GM18499 (cell line): Measurements from ENCODE around the gene ZNF532.
"Not testable (repeated sequence)": the region's sequence is repeated elsewhere in the genome, so short reads cannot be mapped to it uniquely, and the experiment has no call there.

ENCODE experiments used
- ATAC-seq: cut with Tn5 transposase; IDR thresholded peaks from one replicate; pipeline ENCODE4 v1.9.1; 2021; ENCODE audit warnings: moderate number of reproducible peaks; ENCODE audit not compliant: insufficient read depth, unreplicated experiment

Gene ZNF532

DNA sequence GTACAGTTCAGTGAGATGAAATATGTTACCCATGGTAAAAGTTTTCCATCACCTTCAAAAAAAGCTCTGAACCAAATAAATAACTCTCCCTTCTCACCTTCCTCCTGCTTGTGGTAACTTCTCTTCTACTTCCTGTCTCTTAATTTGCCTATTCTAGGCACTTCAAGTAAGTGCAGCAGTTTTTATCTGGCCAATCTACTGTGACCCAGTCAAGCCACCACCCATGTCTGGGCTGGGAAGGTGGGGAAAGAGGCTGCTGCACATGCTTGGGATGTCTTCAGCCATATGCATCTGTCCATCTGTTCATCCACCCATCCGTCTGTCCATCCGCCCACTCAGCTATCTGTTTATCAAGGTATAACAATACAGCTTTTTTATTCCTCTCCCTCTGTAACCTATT is 31.6 kb downstream of the ZNF532 start:
- peak; percentile 89 for ATAC-seq

GRCh38 chr18:58896734-58897508 is 32.2 kb downstream of the ZNF532 start:
- ATAC-seq, result no peak

GRCh38 chr18:58898010-58898799 is 33.5 kb downstream of the ZNF532 start:
- ATAC-seq, result no peak

DNA sequence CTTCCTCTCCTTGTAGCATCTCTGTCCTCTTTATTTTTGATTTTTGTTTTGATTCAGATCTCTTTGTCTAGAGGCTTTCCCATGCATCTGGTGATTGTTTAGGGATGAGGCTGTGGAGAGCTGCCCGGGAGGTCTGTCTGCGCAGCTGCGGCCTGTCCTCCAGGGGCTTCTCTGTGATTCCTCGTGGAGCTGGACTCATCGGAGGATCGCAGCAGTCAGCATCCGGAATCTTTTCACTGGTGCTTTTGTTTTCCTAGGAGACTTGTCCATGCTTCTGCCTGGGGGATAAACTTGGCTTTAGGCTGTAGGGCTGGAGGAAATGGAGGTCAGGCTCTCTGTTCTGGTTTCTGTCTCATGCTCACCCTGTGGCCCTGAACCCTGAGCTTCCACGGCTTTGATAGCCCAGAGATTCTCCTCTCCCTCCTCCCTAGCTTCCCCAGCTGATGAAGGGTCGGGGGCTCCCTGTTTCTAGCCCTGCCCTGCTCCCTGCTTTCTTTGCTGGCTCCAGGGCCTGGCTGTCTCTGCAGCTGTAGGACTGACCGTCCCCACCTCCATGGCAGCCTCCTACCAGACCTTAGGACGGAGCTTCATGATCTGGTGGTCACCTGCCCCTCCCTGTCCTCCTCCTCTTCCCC is 35.5 kb downstream of the ZNF532 start:
- no peak for ATAC-seq

DNA sequence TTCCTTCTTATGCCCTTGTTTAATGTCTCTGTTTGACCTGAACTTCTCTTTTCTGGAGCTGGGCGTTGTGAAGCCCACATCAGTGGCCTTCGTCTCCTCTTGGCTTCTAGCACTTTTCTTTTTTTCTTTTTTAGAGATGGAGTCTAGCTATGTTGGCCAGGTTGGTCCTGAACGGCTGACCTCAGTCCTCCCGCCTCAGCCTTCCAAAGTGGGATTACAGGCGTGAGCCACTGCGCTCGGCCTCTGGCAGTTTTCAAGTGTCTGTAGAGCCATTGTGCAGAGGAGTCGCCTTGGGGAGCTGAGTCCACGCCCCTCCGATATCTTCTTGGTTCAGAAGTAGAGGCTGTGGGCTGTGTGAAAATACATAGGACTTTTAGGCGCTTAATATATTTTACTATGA is 36.5 kb downstream of the ZNF532 start:
- no peak for ATAC-seq

- no peak for ATAC-seq
Measured at GRCh38 chr18:58901783-58902182, 37.1 kb downstream of the ZNF532 start.

- ATAC-seq, result no peak
Measured at GRCh38 chr18:58902961-58903360, 38.3 kb downstream of the ZNF532 start.

GRCh38 chr18:58903533-58903932 is 38.9 kb downstream of the ZNF532 start:
- no peak for ATAC-seq

- ATAC-seq, result no peak
Measured at GRCh38 chr18:58905777-58906428, 41.2 kb downstream of the ZNF532 start.

- ATAC-seq, result no peak
Measured at GRCh38 chr18:58908006-58908405, 43.3 kb downstream of the ZNF532 start.

DNA sequence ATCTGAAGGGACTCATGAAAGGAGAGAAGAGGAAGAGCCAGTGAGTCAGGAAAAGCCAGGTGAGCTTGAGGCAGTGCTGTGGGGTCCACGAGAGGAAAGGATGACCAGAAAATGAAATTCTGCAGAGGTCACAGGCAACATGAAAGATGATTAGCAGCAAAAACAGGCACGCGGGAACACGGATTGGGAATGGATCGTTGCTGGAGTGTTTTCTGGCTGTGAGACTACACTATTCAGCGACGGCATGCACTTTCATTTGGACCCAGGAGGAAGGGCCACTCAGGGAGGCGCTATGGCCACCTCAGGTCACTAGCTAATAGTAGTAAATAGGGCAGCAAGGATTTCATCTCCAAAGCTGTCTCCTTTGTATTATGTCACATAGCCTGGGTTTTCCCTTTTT is 44.8 kb downstream of the ZNF532 start:
- no peak for ATAC-seq

- ATAC-seq, result no peak
Measured at GRCh38 chr18:58911241-58911640, 46.6 kb downstream of the ZNF532 start.

DNA sequence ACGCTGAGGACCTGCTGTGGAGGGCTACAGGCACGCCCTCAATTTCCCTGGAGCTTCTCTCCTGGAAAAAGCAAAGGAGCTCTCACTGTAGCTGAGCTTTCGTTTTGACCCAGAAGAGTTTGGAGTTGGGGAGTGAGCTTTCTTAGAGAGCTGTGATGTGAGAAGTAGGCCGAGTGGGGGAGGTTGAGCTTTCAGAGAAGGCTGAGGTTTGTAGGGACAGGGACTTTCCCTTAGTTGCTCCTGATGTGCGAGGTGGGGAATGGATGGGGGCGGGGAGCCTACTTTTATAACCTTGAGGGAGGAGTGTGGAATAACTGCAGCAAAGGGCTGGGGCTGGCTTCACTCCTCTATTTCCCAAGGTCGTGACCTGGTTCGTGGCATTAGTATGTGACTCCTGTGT is 47.1 kb downstream of the ZNF532 start:
- ATAC-seq, result no peak

GRCh38 chr18:58915006-58915799 is 50.5 kb downstream of the ZNF532 start:
- no peak for ATAC-seq

DNA sequence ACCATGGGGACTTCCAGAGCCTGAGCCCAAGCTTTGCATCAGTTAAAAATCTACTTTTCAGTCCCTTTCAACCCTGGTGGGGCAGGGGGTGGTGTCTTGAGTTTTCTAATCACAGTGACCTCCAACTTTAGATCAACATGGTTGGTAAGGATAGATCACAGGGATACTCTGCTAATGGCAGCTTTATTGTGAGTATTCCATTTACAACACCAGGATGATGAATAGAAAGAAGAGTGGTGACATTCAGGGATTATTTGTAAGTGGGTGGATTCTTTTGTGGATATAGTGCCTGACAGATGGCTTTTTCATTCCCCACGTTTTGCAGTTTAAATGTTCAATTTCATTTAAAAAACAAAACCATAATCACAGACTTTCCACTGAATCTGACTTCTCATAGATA is 51.3 kb downstream of the ZNF532 start:
- ATAC-seq, result no peak

- ATAC-seq, result not testable (repeated sequence)
Measured at GRCh38 chr18:58919934-58920333, 55.3 kb downstream of the ZNF532 start.

DNA sequence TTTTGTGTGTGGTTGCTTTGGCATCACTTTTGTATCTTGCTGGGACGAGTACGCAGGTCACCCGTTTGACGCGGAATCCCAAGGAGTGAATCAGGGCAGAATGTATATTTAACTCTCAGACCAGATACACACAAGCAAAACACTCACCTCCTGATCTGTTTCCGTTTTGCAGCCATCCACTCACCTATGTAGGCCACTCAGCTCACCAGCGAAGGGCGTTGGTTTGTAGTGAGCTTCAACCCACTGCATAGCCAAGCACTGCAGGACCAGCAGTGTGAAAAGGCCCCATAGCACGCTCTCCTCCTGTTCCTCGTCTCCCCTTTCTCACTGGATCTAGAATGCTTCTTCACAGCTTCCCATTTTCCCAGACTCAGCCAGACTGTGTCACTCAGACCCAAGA is 58.3 kb downstream of the ZNF532 start:
- no peak for ATAC-seq

DNA sequence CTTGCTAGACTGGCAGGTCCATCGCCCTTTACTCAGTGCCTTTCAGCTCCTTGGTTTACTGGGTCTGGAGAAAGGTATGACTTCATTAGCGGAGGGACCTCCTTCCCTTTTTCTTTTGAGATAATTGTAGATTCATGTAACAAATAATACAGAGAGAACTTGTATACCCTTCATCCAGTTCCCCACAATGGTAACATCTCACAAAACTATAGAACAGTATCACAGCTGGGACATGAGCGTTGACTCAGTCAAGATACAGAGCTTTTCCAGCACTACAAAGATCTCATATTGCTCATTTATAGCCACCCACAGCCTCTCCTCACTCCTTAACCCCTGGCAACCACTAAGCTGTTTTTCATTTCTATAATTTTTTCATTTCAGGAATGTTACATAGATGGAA is 59.8 kb downstream of the ZNF532 start:
- no peak for ATAC-seq

DNA sequence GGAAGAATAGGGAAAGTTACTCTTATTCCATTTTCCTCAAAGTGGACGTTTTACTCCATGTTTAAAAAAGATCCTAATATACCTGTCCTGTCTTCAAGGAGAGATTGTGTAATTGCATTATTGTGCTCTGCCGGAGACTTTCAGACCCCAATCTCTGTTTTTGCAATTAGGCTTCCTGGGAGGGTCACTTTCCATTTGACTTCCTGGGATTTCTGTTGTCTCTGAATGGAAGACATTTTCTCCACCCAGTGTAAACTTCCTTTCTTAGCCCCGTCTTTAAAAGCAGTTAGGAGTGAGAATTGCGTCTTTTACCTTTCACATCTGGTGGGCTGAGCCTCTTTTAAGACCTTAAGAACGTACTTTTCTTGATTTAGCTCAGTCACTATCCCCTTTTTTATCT is 63.0 kb downstream of the ZNF532 start:
- ATAC-seq, result no peak

DNA sequence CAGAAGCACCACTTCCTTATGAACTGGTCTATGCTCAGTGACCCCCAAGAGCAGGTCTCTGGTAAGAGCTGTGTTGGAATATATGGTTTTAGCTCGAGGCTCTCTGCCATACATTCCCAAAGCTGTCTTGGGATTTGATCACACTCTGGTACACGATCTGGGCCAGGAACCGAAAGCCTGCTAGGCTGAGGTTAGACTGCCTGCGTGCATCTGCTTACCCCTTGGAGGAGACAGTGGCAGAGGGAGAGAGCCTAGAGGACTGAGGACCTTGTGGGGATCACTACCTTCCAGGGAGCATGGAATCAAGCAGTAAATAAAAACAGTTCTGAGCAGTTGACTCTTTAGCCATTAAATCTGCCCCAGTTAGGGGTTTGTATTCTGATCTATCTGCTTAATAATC is 63.7 kb downstream of the ZNF532 start:
- ATAC-seq, result no peak
